ENCODE data around the gene A2ML1.
"Not testable (repeated sequence)": the region's sequence is repeated elsewhere in the genome, so short reads cannot be mapped to it uniquely, and the experiment has no call there.

A2ML1 gene

GRCh38 chr12:8846305-8846704 is 23.9 kb downstream of the A2ML1 start:
- Histone ChIP-seq H3K27me3 (ENCODE audit: control insufficient read depth, insufficient read depth, low read length) (no peaks in the 10 kb centered on the region), H3K4me2 (ENCODE audit: low read length) (no peak overlapping the region), H3K79me2 (no peaks in the 10 kb centered on the region), H2AFZ (no peak overlapping the region), H3K27ac (no peak overlapping the region), H3K4me3 (ENCODE audit: low read depth, low read length) (no peak overlapping the region), H3K9ac (no peak overlapping the region), H3K9me3 (ENCODE audit: control insufficient read depth, low read length) (no peaks in the 10 kb centered on the region), H3K4me1 (peaks cover 12% of the 10 kb centered on the region), H3K36me3 (ENCODE audit: control insufficient read depth, insufficient read depth, low read length) (no peaks in the 10 kb centered on the region)
- no peak for TF ChIP-seq CTCF (IDR thresholded peaks at IDR 0.05)

- no peaks in the 10 kb centered on the region for H3K9me3 ChIP-seq (ENCODE audit: control insufficient read depth, low read length)
- no peaks in the 10 kb centered on the region for H3K36me3 ChIP-seq (ENCODE audit: control insufficient read depth, insufficient read depth, low read length)
- no peak overlapping the region for H2AFZ ChIP-seq
- H3K9ac ChIP-seq = no peak overlapping the region
- no peaks in the 10 kb centered on the region for H3K27me3 ChIP-seq (ENCODE audit: control insufficient read depth, insufficient read depth, low read length)
- H3K4me2 ChIP-seq (ENCODE audit: low read length) = no peak overlapping the region
- H3K79me2 ChIP-seq = no peaks in the 10 kb centered on the region
- no peak overlapping the region for H3K27ac ChIP-seq
- no peak overlapping the region for H3K4me3 ChIP-seq (ENCODE audit: low read depth, low read length)
- no peak for TF ChIP-seq CTCF (IDR thresholded peaks at IDR 0.05)
- H3K4me1 ChIP-seq = peaks cover 12% of the 10 kb centered on the region
Measured at GRCh38 chr12:8847435-8847834, 25.0 kb downstream of the A2ML1 start.

- no peaks in the 10 kb centered on the region for H3K36me3 ChIP-seq (ENCODE audit: control insufficient read depth, insufficient read depth, low read length)
- H3K4me3 ChIP-seq (ENCODE audit: low read depth, low read length) = no peak overlapping the region
- H3K27me3 ChIP-seq (ENCODE audit: control insufficient read depth, insufficient read depth, low read length) = no peaks in the 10 kb centered on the region
- H3K9me3 ChIP-seq (ENCODE audit: control insufficient read depth, low read length) = no peaks in the 10 kb centered on the region
- H3K27ac ChIP-seq = no peak overlapping the region
- no peaks in the 10 kb centered on the region for H3K79me2 ChIP-seq
- TF ChIP-seq CTCF (IDR thresholded peaks at IDR 0.05) = no peak
- H3K9ac ChIP-seq = no peak overlapping the region
- H3K4me1 ChIP-seq = peaks cover 5% of the 10 kb centered on the region
- H2AFZ ChIP-seq = no peak overlapping the region
- no peak overlapping the region for H3K4me2 ChIP-seq (ENCODE audit: low read length)
Measured at GRCh38 chr12:8849876-8850275, 27.5 kb downstream of the A2ML1 start.

GRCh38 chr12:8852119-8852518 is 29.7 kb downstream of the A2ML1 start:
- Histone ChIP-seq H3K9me3 (ENCODE audit: control insufficient read depth, low read length) (no peaks in the 10 kb centered on the region), H3K4me2 (ENCODE audit: low read length) (no peak overlapping the region)
- no peak for TF ChIP-seq CTCF (IDR thresholded peaks at IDR 0.05)

GRCh38 chr12:8855891-8856290 is 33.5 kb downstream of the A2ML1 start:
- no peak overlapping the region for H2AFZ ChIP-seq
- no peak overlapping the region for H3K27ac ChIP-seq
- TF ChIP-seq CTCF (IDR thresholded peaks at IDR 0.05) = no peak

More at GRCh38 chr12:8852119-8852518, 29.7 kb downstream of the A2ML1 start:
- Histone ChIP-seq H3K79me2 (no peaks in the 10 kb centered on the region), H3K27me3 (ENCODE audit: control insufficient read depth, insufficient read depth, low read length) (no peaks in the 10 kb centered on the region), H3K4me1 (no peaks in the 10 kb centered on the region), H3K36me3 (ENCODE audit: control insufficient read depth, insufficient read depth, low read length) (no peaks in the 10 kb centered on the region), H3K27ac (no peak overlapping the region), H2AFZ (no peak overlapping the region), H3K4me3 (ENCODE audit: low read depth, low read length) (no peak overlapping the region), H3K9ac (no peak overlapping the region)

GRCh38 chr12:8859448-8859847 is 37.0 kb downstream of the A2ML1 start:
- not testable (repeated sequence) for H2AFZ ChIP-seq; H3K9me3 ChIP-seq (ENCODE audit: control insufficient read depth, low read length); H3K36me3 ChIP-seq (ENCODE audit: control insufficient read depth, insufficient read depth, low read length); H3K4me3 ChIP-seq (ENCODE audit: low read depth, low read length); H3K4me2 ChIP-seq (ENCODE audit: low read length); H3K79me2 ChIP-seq; H3K27me3 ChIP-seq (ENCODE audit: control insufficient read depth, insufficient read depth, low read length); H3K4me1 ChIP-seq; H3K27ac ChIP-seq; H3K9ac ChIP-seq

More at GRCh38 chr12:8855891-8856290, 33.5 kb downstream of the A2ML1 start:
- Histone ChIP-seq H3K4me2 (ENCODE audit: low read length) (no peak overlapping the region), H3K4me3 (ENCODE audit: low read depth, low read length) (no peak overlapping the region), H3K9me3 (ENCODE audit: control insufficient read depth, low read length) (no peaks in the 10 kb centered on the region), H3K79me2 (no peaks in the 10 kb centered on the region), H3K9ac (no peak overlapping the region), H3K36me3 (ENCODE audit: control insufficient read depth, insufficient read depth, low read length) (no peaks in the 10 kb centered on the region), H3K27me3 (ENCODE audit: control insufficient read depth, insufficient read depth, low read length) (no peaks in the 10 kb centered on the region), H3K4me1 (peaks cover 6% of the 10 kb centered on the region)
